A673 (cell line): Measurements from ENCODE around the gene SIRPB2. TPM values are rescaled to one million over a fixed set of nuclear protein-coding genes. Genes with fewer than 3 reads are reported as not detected.

Experiments
- BruUV-seq: library from RNA; stranded (reverse); fragments of 400-500 nt; replicated peaks from 2 replicates; lab custom pipeline; 2021; lab: Mats Ljungman, UMichigan
- CTCF ChIA-PET: fragments of 300-600 bp; sonication (Branson Sonifier 250); formaldehyde crosslinking; loops from one replicate; lab custom pipeline; 2022; ENCODE audit warnings: antibody characterized with exemption; lab: Charles Lee
- POLR2A ChIA-PET: fragments of 300-600 bp; sonication (Branson Sonifier 250); formaldehyde crosslinking; loops from one replicate; lab custom pipeline; 2022; ENCODE audit warnings: antibody characterized with exemption; ENCODE audit not compliant: low non-redundant PET; lab: Charles Lee
- DNase-seq: peaks from one replicate; pipeline ENCODE4 v3.0.0-alpha.2; 2015; ENCODE audit warnings: low spot score
- H3K27ac ChIP-seq: fragments of 200-600 bp; sonication (generic); 2 replicates; pipeline ENCODE4 v1.5.1; 2016; ENCODE audit warnings: mixed run types, low read depth, mild to moderate bottlenecking, mixed read lengths, antibody characterized with exemption, low read length; ENCODE audit not compliant: poor library complexity, severe bottlenecking
- H3K27me3 ChIP-seq: fragments of 200-600 bp; sonication (generic); replicated peaks from 2 replicates; pipeline ENCODE4 v1.6.1; 2017; ENCODE audit warnings: mixed run types, low read depth, mild to moderate bottlenecking, mixed read lengths, antibody characterized with exemption, low read length; ENCODE audit not compliant: insufficient read depth, poor library complexity
- H3K36me3 ChIP-seq: fragments of 200-600 bp; sonication (generic); 2 replicates; pipeline ENCODE4 v1.6.1; 2016; ENCODE audit warnings: mixed run types, mild to moderate bottlenecking, mixed read lengths, antibody characterized with exemption, low read length; ENCODE audit not compliant: insufficient read depth, poor library complexity, severe bottlenecking
- H3K4me1 ChIP-seq: fragments of 200-600 bp; sonication (generic); 2 replicates; pipeline ENCODE4 v1.6.1; 2017; ENCODE audit warnings: mixed run types, mild to moderate bottlenecking, mixed read lengths, antibody characterized with exemption, low read length; ENCODE audit not compliant: insufficient read depth, poor library complexity, severe bottlenecking
- H3K4me3 ChIP-seq: fragments of 200-600 bp; sonication (generic); 2 replicates; pipeline ENCODE4 v1.5.1; 2016; ENCODE audit warnings: low read depth, mixed run types, mild to moderate bottlenecking, mixed read lengths, low read length; ENCODE audit not compliant: poor library complexity, severe bottlenecking
- H3K9me3 ChIP-seq: fragments of 200-600 bp; sonication (generic); 2 replicates; pipeline ENCODE4 v1.6.1; 2016; ENCODE audit warnings: mixed run types, low read depth, mild to moderate bottlenecking, mixed read lengths, antibody characterized with exemption, low read length; ENCODE audit not compliant: poor library complexity, severe bottlenecking
- EZH2 ChIP-seq: fragments of 200-600 bp; sonication (generic); IDR thresholded peaks from 2 replicates; pipeline ENCODE4 v1.6.1; 2017; ENCODE audit warnings: borderline replicate concordance, low read depth, mild to moderate bottlenecking, mixed read lengths, antibody characterized with exemption, low read length; ENCODE audit not compliant: poor library complexity, severe bottlenecking
- intact Hi-C: fragments of 100-400 bp; cut with micrococcal nuclease; formaldehyde crosslinking; loops from one replicate; pipeline ENCODE4 v1.10.0; 2022; ENCODE audit not compliant: unreplicated experiment
- total RNA-seq: library from RNA; stranded (reverse); gene quantifications from 2 replicates; pipeline ENCODE4 v1.2.3, GENCODE V29; 2021
- TF ChIP-seq, protein P1 (sequence below): fragments of 300-800, 200-600 bp; sonication (generic); conservative IDR thresholded peaks from 2 replicates; pipeline ENCODE4 v1.5.1; 2017; ENCODE audit warnings: low read depth, mild to moderate bottlenecking, antibody characterized with exemption, low read length, moderate library complexity, mixed read lengths

Gene SIRPB2
- total RNA-seq, 1 experiment from 2014 or later: 3.1 TPM

DNA sequence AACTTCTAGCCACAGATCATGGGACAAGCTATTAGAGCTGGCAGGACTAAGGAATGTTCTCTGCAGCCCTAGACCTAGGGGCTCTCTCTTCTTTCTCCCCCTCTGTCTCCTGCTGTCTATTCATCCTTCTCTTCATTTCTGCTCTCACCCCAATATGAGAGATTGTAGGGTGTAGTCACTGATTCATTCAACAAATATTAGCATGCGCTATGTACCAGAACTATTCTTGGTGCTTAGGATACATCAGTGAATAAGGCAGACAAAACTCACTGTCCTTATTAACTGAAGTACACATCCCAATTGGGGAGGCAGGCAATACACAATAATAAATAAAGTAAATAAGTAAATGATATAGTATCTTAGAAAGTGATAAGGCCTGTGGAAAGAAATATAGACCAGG, 14.7 kb upstream of the SIRPB2 start:
- CTCF ChIA-PET: interaction anchor here (1.8 kb wide), 1 partner anchor 271 kb away, joined by 4 read pairs; no protein-coding TSS in a partner anchor
- intact Hi-C loops: loop anchor here (5.0 kb wide), 1 partner anchor 271 kb away; no protein-coding TSS in a partner anchor
- Histone ChIP-seq H3K27me3 (peaks cover 5% of the 10 kb centered on the region), H3K27ac (no peak overlapping the region), H3K9me3 (no peaks in the 10 kb centered on the region), H3K4me3 (no peak overlapping the region), H3K36me3 (no peaks in the 10 kb centered on the region), H3K4me1 (no peaks in the 10 kb centered on the region)
- POLR2A ChIA-PET: no interaction called here
- no TSS peak for BruUV-seq
- no peak for DNase-seq
- TF ChIP-seq, protein P1, sequence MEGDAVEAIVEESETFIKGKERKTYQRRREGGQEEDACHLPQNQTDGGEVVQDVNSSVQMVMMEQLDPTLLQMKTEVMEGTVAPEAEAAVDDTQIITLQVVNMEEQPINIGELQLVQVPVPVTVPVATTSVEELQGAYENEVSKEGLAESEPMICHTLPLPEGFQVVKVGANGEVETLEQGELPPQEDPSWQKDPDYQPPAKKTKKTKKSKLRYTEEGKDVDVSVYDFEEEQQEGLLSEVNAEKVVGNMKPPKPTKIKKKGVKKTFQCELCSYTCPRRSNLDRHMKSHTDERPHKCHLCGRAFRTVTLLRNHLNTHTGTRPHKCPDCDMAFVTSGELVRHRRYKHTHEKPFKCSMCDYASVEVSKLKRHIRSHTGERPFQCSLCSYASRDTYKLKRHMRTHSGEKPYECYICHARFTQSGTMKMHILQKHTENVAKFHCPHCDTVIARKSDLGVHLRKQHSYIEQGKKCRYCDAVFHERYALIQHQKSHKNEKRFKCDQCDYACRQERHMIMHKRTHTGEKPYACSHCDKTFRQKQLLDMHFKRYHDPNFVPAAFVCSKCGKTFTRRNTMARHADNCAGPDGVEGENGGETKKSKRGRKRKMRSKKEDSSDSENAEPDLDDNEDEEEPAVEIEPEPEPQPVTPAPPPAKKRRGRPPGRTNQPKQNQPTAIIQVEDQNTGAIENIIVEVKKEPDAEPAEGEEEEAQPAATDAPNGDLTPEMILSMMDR: no peak
- TF ChIP-seq EZH2: no peak

DNA sequence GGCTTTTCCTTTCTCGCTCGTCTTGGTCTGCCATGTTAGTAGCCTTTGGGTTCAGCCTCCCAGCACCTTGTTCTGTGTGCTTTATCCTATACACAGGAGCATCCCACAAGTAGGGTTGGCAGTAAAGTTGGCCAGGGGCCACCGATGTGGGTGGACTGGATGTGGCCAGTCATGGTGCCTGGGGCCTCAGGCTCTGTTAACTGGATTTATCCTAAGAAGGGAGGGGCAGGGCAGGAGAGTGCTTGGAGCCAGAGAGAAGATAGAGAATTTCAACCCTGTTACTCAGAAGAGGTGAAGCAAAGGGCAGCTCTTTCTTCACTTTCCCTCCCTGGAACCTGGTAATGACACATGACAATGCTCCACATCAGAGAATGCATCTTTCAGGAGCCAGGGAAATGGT, 14.1 kb upstream of the SIRPB2 start:
- POLR2A ChIA-PET: no interaction called here
- Histone ChIP-seq H3K9me3 (no peaks in the 10 kb centered on the region), H3K4me1 (no peaks in the 10 kb centered on the region), H3K27me3 (peaks cover under 1% of the 10 kb centered on the region), H3K36me3 (no peaks in the 10 kb centered on the region), H3K4me3 (no peak overlapping the region), H3K27ac (no peak overlapping the region)
- CTCF ChIA-PET: no interaction called here
- no peak for TF ChIP-seq EZH2
- TF ChIP-seq, protein P1: no peak
- DNase-seq: no peak
- BruUV-seq: no TSS peak
- intact Hi-C loops: loop anchor here (5.0 kb wide), 1 partner anchor 272 kb away; no protein-coding TSS in a partner anchor

DNA sequence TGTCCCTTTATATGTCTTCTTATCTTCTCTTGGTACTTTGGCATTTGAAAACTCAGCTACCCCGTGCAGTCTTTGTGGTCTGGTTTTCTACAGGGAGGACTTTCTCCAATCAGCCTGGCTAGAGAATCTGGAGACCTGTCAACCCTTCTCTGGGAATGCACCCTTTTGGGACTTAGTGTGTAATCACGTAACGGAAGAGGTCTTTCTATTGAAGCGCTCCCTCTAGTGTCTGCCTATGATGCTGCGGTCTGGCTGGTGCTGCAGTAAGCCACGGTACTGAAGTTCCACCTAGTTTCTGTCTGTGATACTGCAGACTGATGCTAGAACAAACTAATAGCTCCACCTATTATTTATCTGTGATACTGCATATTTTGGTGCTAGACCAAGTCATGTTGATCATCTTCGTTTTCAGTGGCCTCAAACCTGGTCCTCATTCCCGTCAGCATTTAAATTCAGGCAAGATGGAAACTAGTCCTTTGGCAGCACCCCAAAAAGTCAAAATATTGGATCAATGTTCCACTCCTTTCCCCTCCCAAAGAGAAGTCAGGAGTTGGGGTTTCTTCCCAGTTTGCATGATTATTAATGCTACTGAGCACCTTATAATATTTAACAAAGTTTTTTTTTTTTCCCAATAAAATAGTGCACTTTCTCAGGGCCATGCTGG, 12.5 kb upstream of the SIRPB2 start:
- ChIA-PET POLR2A (interaction anchor here (0.5 kb wide), 1 partner anchor 101 kb away, joined by 3 read pairs; no protein-coding TSS in a partner anchor), CTCF (interaction anchor here (0.6 to 1.5 kb wide), 18 partner anchors 9 to 299 kb away, joined by 3 to 16 read pairs (median 4); partner anchors contain the start of genes NSFL1C, SDCBP2 and SIRPB2)
- BruUV-seq: no TSS peak
- no peak overlapping the region for H3K4me3 ChIP-seq
- no peaks in the 10 kb centered on the region for H3K4me1 ChIP-seq
- H3K36me3 ChIP-seq: no peaks in the 10 kb centered on the region
- H3K27ac ChIP-seq: no peak overlapping the region
- H3K27me3 ChIP-seq: no peaks in the 10 kb centered on the region
- peak; percentile 93 for DNase-seq
- intact Hi-C loops: loop anchor here (2.0 to 5.0 kb wide), 2 partner anchors 29 to 81 kb away; no protein-coding TSS in a partner anchor
- TF ChIP-seq, protein P1: peak; percentile 100
- no peak for TF ChIP-seq EZH2
- no peaks in the 10 kb centered on the region for H3K9me3 ChIP-seq
